Measurements from ENCODE around the gene TC2N.

GRCh38 chr14:91872517-91873470, 5.5 kb upstream of the TC2N start:
- no peak for TF ChIP-seq CTCF (IDR thresholded peaks at IDR 0.05; ENCODE audit: poor library complexity)
- TF ChIP-seq EZH2phosphoT487 (IDR thresholded peaks at IDR 0.05; ENCODE audit: low read depth, severe bottlenecking, unreplicated experiment): no peak
